K562 (cell line): ENCODE results near the gene SELPLG. TPM values are rescaled to one million over a fixed set of nuclear protein-coding genes. Genes with fewer than 3 reads are reported as not detected.

Source experiments
- BRCA1 ChIP-seq, 2 experiments: fragments of 450-650 bp in 1 of 2; sonication (generic) in 1 of 2; formaldehyde crosslinking in 1 of 2; IDR thresholded peaks; 2 replicates each; pipeline versions ENCODE4 v1.5.0 to v1.6.1; 2017 to 2020; ENCODE audit warnings: mild to moderate bottlenecking in 1 of 2, missing genetic modification reagents in 1 of 2
- CBX5 ChIP-seq: IDR thresholded peaks from 2 replicates; pipeline ENCODE4 v1.6.1; 2014; ENCODE audit warnings: low read depth, borderline replicate concordance
- CBX8 ChIP-seq: fragments of 200-600 bp; sonication (generic); IDR thresholded peaks from 2 replicates; pipeline ENCODE4 v1.6.1; 2012; ENCODE audit warnings: borderline replicate concordance, mixed run types, low read depth, mild to moderate bottlenecking, moderate library complexity, mixed read lengths, low read length, control low read depth, inconsistent platforms; ENCODE audit not compliant: poor library complexity, severe bottlenecking; ENCODE audit errors: extremely low read depth
- CTBP1 ChIP-seq: fragments of 450-650 bp; IDR thresholded peaks from 2 replicates; pipeline ENCODE4 v1.6.1; 2016; ENCODE audit warnings: borderline replicate concordance
- EGR1 ChIP-seq: fragments of 450-650 bp; conservative IDR thresholded peaks from 2 replicates; pipeline ENCODE4 v1.6.1; 2017; ENCODE audit warnings: mild to moderate bottlenecking
- ELF4 ChIP-seq: fragments of 450-650 bp; formaldehyde crosslinking; IDR thresholded peaks from 2 replicates; pipeline ENCODE4 v1.4.0; 2022; ENCODE audit warnings: missing genetic modification characterization
- GABPB2 ChIP-seq: fragments of 250-450 bp; sonication (Bioruptor Pico); conservative IDR thresholded peaks from 2 replicates; pipeline ENCODE4 v1.5.1; 2021; ENCODE audit warnings: mild to moderate bottlenecking
- KAT7 ChIP-seq: sonication (generic); formaldehyde crosslinking; IDR thresholded peaks from 2 replicates; pipeline ENCODE4 v1.8.0; 2022; ENCODE audit warnings: missing genetic modification reagents, mild to moderate bottlenecking, borderline replicate concordance
- KAT8 ChIP-seq: fragments of 450-650 bp; IDR thresholded peaks from 2 replicates; pipeline ENCODE4 v1.6.1; 2016; ENCODE audit warnings: low read depth, mild to moderate bottlenecking
- MCM2 ChIP-seq: fragments of 450-650 bp; IDR thresholded peaks from 2 replicates; pipeline ENCODE4 v1.6.1; 2017; ENCODE audit warnings: low read depth, mild to moderate bottlenecking
- NUFIP1 ChIP-seq: fragments of 450-650 bp; IDR thresholded peaks from 2 replicates; pipeline ENCODE4 v1.6.1; 2018; ENCODE audit not compliant: partially characterized antibody
- RBM17 ChIP-seq: fragments of 200-400 bp; formaldehyde crosslinking; IDR thresholded peaks from 2 replicates; pipeline ENCODE4 v1.6.1; 2017; ENCODE audit warnings: low read depth, mild to moderate bottlenecking, low read length, borderline replicate concordance
- RBM25 ChIP-seq: fragments of 200-400 bp; formaldehyde crosslinking; IDR thresholded peaks from 2 replicates; pipeline ENCODE4 v1.6.1; 2018; ENCODE audit warnings: low read length, low read depth, moderate library complexity; ENCODE audit not compliant: severe bottlenecking
- RBM39 ChIP-seq: fragments of 200-400 bp; formaldehyde crosslinking; optimal IDR thresholded peaks from 2 replicates; pipeline ENCODE3; 2018; ENCODE audit warnings: low read depth, low read length
- SUPT5H ChIP-seq: fragments of 450-650 bp; IDR thresholded peaks from 2 replicates; pipeline ENCODE4 v1.6.1; 2016
- TARDBP ChIP-seq: fragments of 450-650 bp; IDR thresholded peaks from 2 replicates; pipeline ENCODE4 v1.6.1; 2016
- TGIF2 ChIP-seq: sonication (generic); formaldehyde crosslinking; IDR thresholded peaks from 2 replicates; pipeline ENCODE4 v1.8.1; 2022; ENCODE audit warnings: mild to moderate bottlenecking, missing genetic modification reagents, moderate library complexity
- TRIM28 ChIP-seq: fragments of 450-650 bp; IDR thresholded peaks from 2 replicates; pipeline ENCODE4 v1.6.1; 2017
- TSC22D4 ChIP-seq: fragments of 450-650 bp; IDR thresholded peaks from 2 replicates; pipeline ENCODE4 v1.6.1; 2016; ENCODE audit warnings: missing genetic modification characterization, missing biosample characterization, control low read depth
- ZC3H8 ChIP-seq: fragments of 450-650 bp; IDR thresholded peaks from 2 replicates; pipeline ENCODE4 v1.6.1; 2017
- ZNF184 ChIP-seq: sonication (generic); formaldehyde crosslinking; IDR thresholded peaks from 2 replicates; pipeline ENCODE4 v1.5.0; 2020; ENCODE audit warnings: missing genetic modification reagents
- ZNF232 ChIP-seq: sonication (generic); formaldehyde crosslinking; IDR thresholded peaks from 2 replicates; pipeline ENCODE4 v1.8.0; 2022; ENCODE audit warnings: mild to moderate bottlenecking, missing genetic modification reagents
- ZNF282 ChIP-seq: sonication (generic); formaldehyde crosslinking; IDR thresholded peaks from 2 replicates; pipeline ENCODE4 v1.8.1; 2023; ENCODE audit warnings: missing genetic modification reagents
- ZNF436 ChIP-seq: fragments of 250-450, 450-650 bp; sonication (Bioruptor Pico); formaldehyde crosslinking; IDR thresholded peaks from 2 replicates; pipeline ENCODE4 v1.7.0; 2020; ENCODE audit warnings: mild to moderate bottlenecking
- polyA plus RNA-seq, 8 experiments: library from polyadenylated mRNA; depleted of rRNA in 4 of 8; stranded (reverse) in 5 of 8; unstranded in 3 of 8; fragments of >200 nt; fragmentation: Nextera tagmentation in 2 of 8; fragmentation: Illumina TruSeq in 1 of 8; extraction: Ambion mirVana in 2 of 8; extraction: Trizol in 1 of 8; gene quantifications; 2 replicates each; pipeline versions ENCODE4 v1.2.1 to v1.2.3, GENCODE V29; 2011 to 2014; ENCODE audit warnings: inconsistent platforms in 1 of 8, missing spikeins in 1 of 8
- total RNA-seq, 7 experiments: library from RNA; depleted of rRNA in 6 of 7; stranded (reverse); fragments of >200 nt in 6 of 7; fragmentation: Illumina TruSeq in 2 of 7; extraction: Trizol in 2 of 7; gene quantifications; 2 replicates each; pipeline versions ENCODE4 v1.2.1 to v1.2.3, GENCODE V29; 2011 to 2021; ENCODE audit warnings: low replicate concordance in 1 of 7
- TF ChIP-seq, protein P1 (sequence below), 2 experiments: fragments of 200-800 bp in 1 of 2; sonication (Bioruptor generic) in 1 of 2; sonication (generic) in 1 of 2; formaldehyde crosslinking in 1 of 2; IDR thresholded peaks in 1 of 2; conservative IDR thresholded peaks in 1 of 2; 2 replicates each; pipeline versions ENCODE4 v1.5.0 to v1.6.1; 2016 to 2020; ENCODE audit warnings: missing compliant biosample characterization in 1 of 2, missing genetic modification characterization in 1 of 2, missing genetic modification reagents in 1 of 2
- TF ChIP-seq, protein P2 (sequence below): sonication (generic); formaldehyde crosslinking; IDR thresholded peaks from 2 replicates; pipeline ENCODE4 v1.8.0; 2022; ENCODE audit warnings: mild to moderate bottlenecking, missing genetic modification reagents
- TF ChIP-seq, protein P3 (sequence below): sonication (generic); formaldehyde crosslinking; IDR thresholded peaks from 2 replicates; pipeline ENCODE4 v1.8.0; 2022; ENCODE audit warnings: missing genetic modification reagents, mild to moderate bottlenecking, borderline replicate concordance
- TF ChIP-seq, protein P4 (sequence below): fragments of 450-650 bp; formaldehyde crosslinking; IDR thresholded peaks from 2 replicates; pipeline ENCODE4 v1.4.0; 2022; ENCODE audit warnings: missing genetic modification characterization

Gene SELPLG
- total and polyA plus RNA-seq, 9 of the 15 experiments (the other 6 are each of a cell fraction or from before 2014, with no cell fraction given), result 0.22 to 10.2 (median 1.7) TPM

DNA sequence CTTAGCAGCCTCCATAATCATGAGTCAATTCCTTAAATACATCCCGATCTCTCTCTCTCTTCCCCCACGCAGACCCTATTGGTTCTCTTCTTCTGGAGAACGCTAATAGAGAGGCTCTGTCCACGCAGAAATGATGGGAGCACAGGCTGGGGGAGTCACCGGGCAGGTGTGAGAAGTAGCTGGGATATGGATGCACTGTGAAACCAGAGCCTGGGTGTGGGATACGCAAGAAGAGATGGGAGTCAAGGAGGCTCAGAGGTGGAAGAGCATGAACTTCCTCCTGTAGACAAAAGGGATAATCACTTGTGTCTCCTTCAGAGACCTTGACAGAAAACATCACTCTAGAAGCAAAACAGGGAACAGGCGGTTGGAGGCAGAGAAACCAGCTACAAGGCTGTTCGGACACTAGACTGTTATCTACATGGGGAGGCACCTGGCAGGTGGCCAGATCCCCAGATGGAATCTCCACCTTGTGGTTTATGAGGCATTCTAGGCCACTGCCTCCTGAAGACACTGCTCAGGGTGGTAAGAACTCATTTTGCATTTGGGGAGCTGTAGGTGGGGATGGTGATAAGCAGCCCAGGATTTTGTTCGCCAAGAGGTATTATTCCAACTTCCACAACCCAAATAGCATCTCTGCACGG, 7.2 kb upstream of the SELPLG start (continued):
- TF ChIP-seq, protein P1, sequence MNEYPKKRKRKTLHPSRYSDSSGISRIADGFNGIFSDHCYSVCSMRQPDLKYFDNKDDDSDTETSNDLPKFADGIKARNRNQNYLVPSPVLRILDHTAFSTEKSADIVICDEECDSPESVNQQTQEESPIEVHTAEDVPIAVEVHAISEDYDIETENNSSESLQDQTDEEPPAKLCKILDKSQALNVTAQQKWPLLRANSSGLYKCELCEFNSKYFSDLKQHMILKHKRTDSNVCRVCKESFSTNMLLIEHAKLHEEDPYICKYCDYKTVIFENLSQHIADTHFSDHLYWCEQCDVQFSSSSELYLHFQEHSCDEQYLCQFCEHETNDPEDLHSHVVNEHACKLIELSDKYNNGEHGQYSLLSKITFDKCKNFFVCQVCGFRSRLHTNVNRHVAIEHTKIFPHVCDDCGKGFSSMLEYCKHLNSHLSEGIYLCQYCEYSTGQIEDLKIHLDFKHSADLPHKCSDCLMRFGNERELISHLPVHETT (CRISPR knock-in tag; conservative IDR thresholded peaks at IDR 0.05 in 1 of 2, IDR thresholded peaks at IDR 0.05 in 1 of 2), result peak in 1 of 2 experiments; percentile 43; a peak in 1 of 4 replicates
- TF ChIP-seq ZNF232 (CRISPR knock-in tag) (no peak), CTBP1 (peak; percentile 96), SUPT5H (no peak), ZC3H8 (no peak), ZNF282 (no peak), TRIM28 (peak; percentile 89; the same call in 1 of the 2 replicates), KAT8 (no peak), BRCA1 (IDR thresholded peaks at IDR 0.05) (no peak), BRCA1 (CRISPR knock-in tag; IDR thresholded peaks at IDR 0.05) (no peak), TSC22D4 (tag) (no peak), MCM2 (no peak), NUFIP1 (no peak), RBM25 (no peak), TGIF2 (CRISPR knock-in tag) (no peak), CBX8 (no peak), RBM39 (no peak), GABPB2 (CRISPR knock-in tag) (no peak), ZNF436 (no peak), CBX5 (peak; percentile 93), RBM17 (no peak), KAT7 (CRISPR knock-in tag) (no peak), TARDBP (no peak), EGR1 (no peak), ELF4 (CRISPR knock-in tag) (no peak), ZNF184 (CRISPR knock-in tag) (no peak)
- TF ChIP-seq, protein P2, sequence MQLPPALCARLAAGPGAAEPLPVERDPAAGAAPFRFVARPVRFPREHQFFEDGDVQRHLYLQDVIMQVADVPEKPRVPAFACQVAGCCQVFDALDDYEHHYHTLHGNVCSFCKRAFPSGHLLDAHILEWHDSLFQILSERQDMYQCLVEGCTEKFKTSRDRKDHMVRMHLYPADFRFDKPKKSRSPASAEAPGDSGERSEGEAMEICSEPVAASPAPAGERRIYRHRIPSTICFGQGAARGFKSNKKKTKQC, result no peak
- TF ChIP-seq, protein P3, sequence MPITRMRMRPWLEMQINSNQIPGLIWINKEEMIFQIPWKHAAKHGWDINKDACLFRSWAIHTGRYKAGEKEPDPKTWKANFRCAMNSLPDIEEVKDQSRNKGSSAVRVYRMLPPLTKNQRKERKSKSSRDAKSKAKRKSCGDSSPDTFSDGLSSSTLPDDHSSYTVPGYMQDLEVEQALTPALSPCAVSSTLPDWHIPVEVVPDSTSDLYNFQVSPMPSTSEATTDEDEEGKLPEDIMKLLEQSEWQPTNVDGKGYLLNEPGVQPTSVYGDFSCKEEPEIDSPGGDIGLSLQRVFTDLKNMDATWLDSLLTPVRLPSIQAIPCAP (CRISPR knock-in tag), result no peak
- TF ChIP-seq, protein P4, sequence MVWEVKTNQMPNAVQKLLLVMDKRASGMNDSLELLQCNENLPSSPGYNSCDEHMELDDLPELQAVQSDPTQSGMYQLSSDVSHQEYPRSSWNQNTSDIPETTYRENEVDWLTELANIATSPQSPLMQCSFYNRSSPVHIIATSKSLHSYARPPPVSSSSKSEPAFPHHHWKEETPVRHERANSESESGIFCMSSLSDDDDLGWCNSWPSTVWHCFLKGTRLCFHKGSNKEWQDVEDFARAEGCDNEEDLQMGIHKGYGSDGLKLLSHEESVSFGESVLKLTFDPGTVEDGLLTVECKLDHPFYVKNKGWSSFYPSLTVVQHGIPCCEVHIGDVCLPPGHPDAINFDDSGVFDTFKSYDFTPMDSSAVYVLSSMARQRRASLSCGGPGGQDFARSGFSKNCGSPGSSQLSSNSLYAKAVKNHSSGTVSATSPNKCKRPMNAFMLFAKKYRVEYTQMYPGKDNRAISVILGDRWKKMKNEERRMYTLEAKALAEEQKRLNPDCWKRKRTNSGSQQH, result no peak
